Measurements from ENCODE around the gene MRTFA. TPM values are rescaled to one million over a fixed set of nuclear protein-coding genes. Genes with fewer than 3 reads are reported as not detected.
A peak's percentile ranks its signal among the peaks of the same experiment; 100 is the strongest.

Gene MRTFA
- total RNA-seq, 1 donor from 2014 or later, result 68.4 TPM

GRCh38 chr22:40422558-40423309, 213.8 kb downstream of the MRTFA start:
- H3K27me3 Mint-ChIP-seq (ENCODE audit: unreplicated experiment), result peaks cover 20% of the 10 kb centered on the region
- peak overlapping the region; percentile 66 for H3K4me3 Mint-ChIP-seq (ENCODE audit: unreplicated experiment)
- DNase-seq (ENCODE audit: low spot score), result no peak
- H3K4me1 Mint-ChIP-seq (ENCODE audit: unreplicated experiment), result peaks cover 14% of the 10 kb centered on the region
- H3K27ac Mint-ChIP-seq (ENCODE audit: unreplicated experiment), result peak overlapping the region; percentile 34
- no peaks in the 10 kb centered on the region for H3K9me3 Mint-ChIP-seq (ENCODE audit: unreplicated experiment)
- peaks cover 64% of the 10 kb centered on the region for H3K36me3 Mint-ChIP-seq (ENCODE audit: low read depth, unreplicated experiment)
- no peak for TF ChIP-seq CTCF (IDR thresholded peaks at IDR 0.05; ENCODE audit: unreplicated experiment)

GRCh38 chr22:40421941-40422340, 214.6 kb downstream of the MRTFA start:
- no peak for TF ChIP-seq CTCF (IDR thresholded peaks at IDR 0.05; ENCODE audit: unreplicated experiment)
- no peaks in the 10 kb centered on the region for H3K9me3 Mint-ChIP-seq (ENCODE audit: unreplicated experiment)
- H3K27me3 Mint-ChIP-seq (ENCODE audit: unreplicated experiment), result peaks cover 20% of the 10 kb centered on the region
- DNase-seq (ENCODE audit: low spot score), result no peak
- peaks cover 12% of the 10 kb centered on the region for H3K4me1 Mint-ChIP-seq (ENCODE audit: unreplicated experiment)
- H3K36me3 Mint-ChIP-seq (ENCODE audit: low read depth, unreplicated experiment), result peaks cover 59% of the 10 kb centered on the region
- peak overlapping the region; percentile 66 for H3K4me3 Mint-ChIP-seq (ENCODE audit: unreplicated experiment)
- H3K27ac Mint-ChIP-seq (ENCODE audit: unreplicated experiment), result peak overlapping the region; percentile 37

- Mint-ChIP-seq H3K4me1 (ENCODE audit: unreplicated experiment) (peaks cover 11% of the 10 kb centered on the region), H3K4me3 (ENCODE audit: unreplicated experiment) (no peak overlapping the region), H3K27me3 (ENCODE audit: unreplicated experiment) (peaks cover 26% of the 10 kb centered on the region), H3K36me3 (ENCODE audit: low read depth, unreplicated experiment) (peaks cover 60% of the 10 kb centered on the region), H3K9me3 (ENCODE audit: unreplicated experiment) (no peaks in the 10 kb centered on the region), H3K27ac (ENCODE audit: unreplicated experiment) (no peak overlapping the region)
- no peak for TF ChIP-seq CTCF (IDR thresholded peaks at IDR 0.05; ENCODE audit: unreplicated experiment)
- no peak for DNase-seq (ENCODE audit: low spot score)
Measured at GRCh38 chr22:40421082-40421350, 215.5 kb downstream of the MRTFA start.

GRCh38 chr22:40420341-40421081, 216.0 kb downstream of the MRTFA start:
- Mint-ChIP-seq H3K9me3 (ENCODE audit: unreplicated experiment) (no peaks in the 10 kb centered on the region), H3K27me3 (ENCODE audit: unreplicated experiment) (peaks cover 31% of the 10 kb centered on the region), H3K27ac (ENCODE audit: unreplicated experiment) (no peak overlapping the region), H3K4me1 (ENCODE audit: unreplicated experiment) (peaks cover 15% of the 10 kb centered on the region), H3K4me3 (ENCODE audit: unreplicated experiment) (no peak overlapping the region), H3K36me3 (ENCODE audit: low read depth, unreplicated experiment) (peaks cover 60% of the 10 kb centered on the region)
- no peak for TF ChIP-seq CTCF (IDR thresholded peaks at IDR 0.05; ENCODE audit: unreplicated experiment)
- no peak for DNase-seq (ENCODE audit: low spot score)

DNA sequence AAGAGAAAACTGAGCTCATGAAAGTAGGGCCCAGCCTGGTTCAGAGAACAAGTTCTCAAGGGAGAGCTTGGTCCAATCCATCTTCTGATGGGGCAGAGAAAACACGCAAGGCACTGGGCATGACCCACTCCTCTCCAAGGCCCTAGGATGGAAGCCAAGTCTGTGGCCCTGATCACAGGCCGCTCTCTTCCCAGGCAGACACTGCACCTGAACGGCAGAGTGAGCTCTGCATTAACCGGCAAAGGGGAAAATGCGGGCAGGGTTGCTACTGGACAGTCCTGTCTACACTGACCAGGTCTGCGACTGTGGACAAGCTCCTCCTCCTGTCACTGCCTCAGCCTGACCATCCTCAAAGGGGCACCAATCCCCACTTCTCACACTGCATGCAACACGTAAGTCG, 216.8 kb downstream of the MRTFA start:
- Mint-ChIP-seq H3K9me3 (ENCODE audit: unreplicated experiment) (no peaks in the 10 kb centered on the region), H3K4me1 (ENCODE audit: unreplicated experiment) (peaks cover 18% of the 10 kb centered on the region), H3K4me3 (ENCODE audit: unreplicated experiment) (no peak overlapping the region), H3K27ac (ENCODE audit: unreplicated experiment) (no peak overlapping the region), H3K27me3 (ENCODE audit: unreplicated experiment) (peaks cover 35% of the 10 kb centered on the region), H3K36me3 (ENCODE audit: low read depth, unreplicated experiment) (peaks cover 63% of the 10 kb centered on the region)
- no peak for TF ChIP-seq CTCF (IDR thresholded peaks at IDR 0.05; ENCODE audit: unreplicated experiment)
- no peak for DNase-seq (ENCODE audit: low spot score)
